Bronchial epithelial cell (primary cell): Measurements from ENCODE around the gene MAN1A2. TPM values are rescaled to one million over a fixed set of nuclear protein-coding genes. Genes with fewer than 3 reads are reported as not detected.

ENCODE experiments used
- DNase-seq: peaks from one replicate; pipeline ENCODE4 v3.0.0-alpha.2; 2010; ENCODE audit warnings: low read depth
- FAIRE-seq: peaks from 2 replicates; lab custom pipeline; 2011; peaks lifted over from hg19 to GRCh38; lab: Jason Lieb, UNC
- H3K27me3 ChIP-seq: 2 replicates; pipeline ENCODE4 v1.5.1; 2011; ENCODE audit warnings: low read length; ENCODE audit not compliant: control insufficient read depth, insufficient read depth
- H3K36me3 ChIP-seq: 2 replicates; pipeline ENCODE4 v1.5.1; 2011; ENCODE audit warnings: low read length; ENCODE audit not compliant: control insufficient read depth, insufficient read depth
- H3K4me3 ChIP-seq: 2 replicates; pipeline ENCODE4 v1.5.1; 2011; ENCODE audit warnings: mild to moderate bottlenecking, low read depth, low read length, control low read depth
- CTCF ChIP-seq: IDR thresholded peaks from 2 replicates; pipeline ENCODE4 v1.5.1; 2011; ENCODE audit warnings: mild to moderate bottlenecking, moderate library complexity, low read length, control low read depth, inconsistent platforms; ENCODE audit not compliant: insufficient read depth, severe bottlenecking
- total RNA-seq: library from RNA; depleted of rRNA; stranded (reverse); fragments of >200 nt; gene quantifications from 2 replicates; pipeline ENCODE4 v1.2.1, GENCODE V29; 2014

The MAN1A2 gene
- total RNA-seq, 1 donor from 2014 or later, result 49.8 TPM

DNA sequence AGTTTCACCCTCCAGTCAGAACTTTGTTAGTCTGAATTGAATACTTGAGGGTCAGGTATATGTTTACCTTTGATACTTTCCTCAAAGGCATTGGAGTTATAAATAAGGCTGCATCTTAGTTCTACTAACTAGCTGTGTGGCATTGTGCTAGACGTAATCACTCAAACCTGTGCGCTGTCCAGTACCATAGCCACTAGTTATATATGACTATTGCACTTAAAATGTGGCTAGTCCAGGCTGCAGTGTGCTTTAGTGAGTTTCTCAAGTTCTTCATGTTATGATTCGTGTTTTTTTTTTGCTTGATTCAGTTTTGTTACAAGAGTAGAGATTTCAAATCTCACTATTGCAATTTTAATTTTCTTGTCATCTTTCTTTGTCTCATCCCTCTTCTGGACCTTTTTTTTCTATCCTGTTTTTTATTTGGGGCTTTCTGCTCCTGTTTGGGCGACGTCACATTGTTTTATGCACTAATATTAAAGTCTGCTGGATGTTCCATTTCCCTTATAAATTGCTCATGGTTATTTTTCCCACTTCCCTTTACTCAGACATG, 5.7 kb downstream of the MAN1A2 start:
- FAIRE-seq (no peak), DNase-seq (peak; percentile 55)
- H3K4me3 ChIP-seq, result no peak overlapping the region
- no peak for TF ChIP-seq CTCF
- no peaks in the 10 kb centered on the region for H3K27me3 ChIP-seq
- H3K36me3 ChIP-seq, result no peaks in the 10 kb centered on the region

GRCh38 chr1:117373932-117374331, 6.7 kb downstream of the MAN1A2 start:
- no peak for DNase-seq
- Histone ChIP-seq H3K4me3 (no peak overlapping the region), H3K36me3 (no peaks in the 10 kb centered on the region), H3K27me3 (no peaks in the 10 kb centered on the region)
- FAIRE-seq, result no peak
- TF ChIP-seq CTCF, result no peak

GRCh38 chr1:117375327-117375726, 8.1 kb downstream of the MAN1A2 start:
- FAIRE-seq, result no peak
- Histone ChIP-seq H3K4me3 (no peak overlapping the region), H3K36me3 (no peaks in the 10 kb centered on the region), H3K27me3 (no peaks in the 10 kb centered on the region)
- DNase-seq, result no peak
- no peak for TF ChIP-seq CTCF

DNA sequence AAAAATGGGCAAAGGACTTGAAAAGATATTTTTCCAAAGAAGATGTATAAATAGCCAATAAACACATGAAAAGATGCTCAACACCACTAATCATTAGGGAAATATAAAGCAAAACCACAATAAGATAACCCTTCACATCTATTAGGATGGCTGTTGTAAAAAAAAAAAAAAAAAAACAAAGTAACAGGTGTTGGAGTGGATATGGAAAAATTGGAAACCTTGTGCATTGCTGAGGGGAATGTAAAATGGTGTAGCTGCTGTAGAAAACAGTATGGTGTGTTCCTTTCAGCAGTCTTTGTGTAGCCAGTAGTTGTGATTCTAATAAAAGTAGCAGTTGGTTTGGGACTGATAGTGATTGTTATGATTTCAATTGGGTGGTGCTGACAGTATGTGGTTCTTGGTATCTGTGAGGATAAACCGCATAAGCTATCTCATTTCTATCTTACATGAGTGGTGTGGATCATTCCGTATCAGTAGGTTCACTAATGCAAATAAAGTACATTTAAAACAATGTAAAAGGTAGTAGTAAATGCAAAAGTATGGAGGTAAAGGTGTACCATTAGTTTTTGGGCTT, 19.9 kb downstream of the MAN1A2 start:
- DNase-seq (no peak), FAIRE-seq (no peak)
- Histone ChIP-seq H3K27me3 (no peaks in the 10 kb centered on the region), H3K4me3 (no peak overlapping the region), H3K36me3 (no peaks in the 10 kb centered on the region)
- no peak for TF ChIP-seq CTCF

- DNase-seq, result no peak
- Histone ChIP-seq H3K27me3 (no peaks in the 10 kb centered on the region), H3K4me3 (no peak overlapping the region), H3K36me3 (no peaks in the 10 kb centered on the region)
- no peak for TF ChIP-seq CTCF
- FAIRE-seq, result no peak
Measured at GRCh38 chr1:117388328-117388727, 21.1 kb downstream of the MAN1A2 start.

- DNase-seq (no peak), FAIRE-seq (no peak)
- no peak overlapping the region for H3K4me3 ChIP-seq
- H3K27me3 ChIP-seq, result no peaks in the 10 kb centered on the region
- no peak for TF ChIP-seq CTCF
- H3K36me3 ChIP-seq, result no peaks in the 10 kb centered on the region
Measured at GRCh38 chr1:117389284-117389683, 22.0 kb downstream of the MAN1A2 start.
